Posterior cingulate gyrus (tissue), 11 donors: ENCODE data around the gene EML6.

Source experiments
- DNase-seq, 10 donors: peaks; one replicate each; pipeline versions ENCODE4 v3.0.0 to v3.0.0-alpha.2; 2020 to 2021; ENCODE audit warnings: mixed read lengths in 3 of 10
- intact Hi-C: fragments of 100-400 bp; cut with DNase I; formaldehyde crosslinking; loops from one replicate; pipeline ENCODE4 v1.15.1; 2023

EML6 gene

GRCh38 chr2:54952978-54953456, 229.6 kb downstream of the EML6 start:
- intact Hi-C loops, result no loop called here
- no peak for DNase-seq

GRCh38 chr2:54954158-54954557, 230.7 kb downstream of the EML6 start:
- DNase-seq, result no peak
- intact Hi-C loops, result no loop called here

DNA sequence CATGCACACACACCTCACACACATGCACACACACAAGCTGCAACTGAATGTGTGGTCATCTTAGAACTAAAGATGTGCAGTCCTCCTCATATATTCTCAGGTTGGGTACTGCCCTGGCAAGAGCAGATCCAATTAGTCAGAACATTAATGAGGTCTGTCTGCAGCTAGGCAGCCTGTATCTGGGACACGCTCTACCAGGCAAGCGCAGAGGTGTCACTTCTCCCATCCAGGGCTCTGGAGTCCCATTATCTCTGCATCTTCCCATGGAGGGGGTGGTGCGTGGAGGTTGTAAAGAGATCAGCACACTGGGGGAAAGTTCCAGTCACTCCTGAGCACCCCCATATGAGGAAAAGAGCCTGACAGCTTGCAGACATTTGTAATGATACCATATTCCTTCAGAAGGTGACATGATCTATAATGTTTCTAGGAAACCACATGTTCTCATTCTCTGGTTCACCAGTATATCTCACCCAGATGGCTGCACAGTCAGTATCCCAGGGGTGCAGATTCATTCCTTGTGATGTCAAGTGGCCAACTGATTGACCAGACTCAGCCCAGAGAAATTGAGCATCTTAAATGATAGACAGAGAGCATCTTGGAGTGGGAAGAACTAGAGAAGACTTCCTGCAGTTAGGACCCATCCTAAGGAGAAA, 231.4 kb downstream of the EML6 start:
- no peak for DNase-seq
- intact Hi-C loops, result no loop called here

DNA sequence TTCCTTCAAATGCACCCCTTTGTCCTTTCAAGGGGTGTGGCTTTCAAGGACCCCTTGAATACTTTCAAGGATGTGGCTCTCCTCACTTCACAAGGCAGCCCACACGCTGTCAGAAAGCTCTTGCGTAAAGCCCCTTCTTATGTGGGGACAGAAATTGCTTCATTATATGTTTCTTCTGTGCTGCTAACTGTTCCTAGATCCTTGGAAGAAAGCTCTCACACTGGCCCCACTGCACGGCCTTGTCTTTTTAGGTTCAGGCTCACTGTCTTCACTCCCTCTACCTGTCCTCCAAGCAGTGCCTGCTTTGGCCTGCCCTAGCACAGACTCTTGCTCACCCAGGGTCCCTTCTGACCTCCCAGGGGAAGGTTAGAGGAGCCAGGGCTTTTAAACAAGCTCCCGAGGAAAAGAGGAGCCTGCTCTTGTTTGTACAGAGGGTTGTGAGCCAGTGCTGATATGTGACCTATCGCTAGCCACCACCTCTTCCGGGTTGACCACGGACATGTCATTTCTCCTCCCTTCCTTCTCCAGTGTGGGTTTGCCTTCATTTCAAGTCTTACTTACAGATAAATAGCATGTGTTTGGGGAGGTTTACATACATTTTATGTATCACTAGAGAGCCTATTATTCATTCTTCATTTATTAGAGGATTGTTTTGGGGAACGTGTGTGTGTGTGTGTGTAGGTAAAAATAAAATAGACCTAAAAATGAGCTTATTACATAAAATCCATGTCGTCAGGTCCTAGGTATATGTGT, 232.1 kb downstream of the EML6 start:
- DNase-seq, result no peak

GRCh38 chr2:54956111-54956627, 232.7 kb downstream of the EML6 start:
- intact Hi-C loops, result no loop called here
- DNase-seq, result no peak

More for the DNA sequence above, 232.1 kb downstream of the EML6 start:
- intact Hi-C loops, result no loop called here

GRCh38 chr2:54957321-54957999, 234.0 kb downstream of the EML6 start:
- peak in 1 of 10 donors; percentile 59 for DNase-seq
- intact Hi-C loops, result no loop called here

DNA sequence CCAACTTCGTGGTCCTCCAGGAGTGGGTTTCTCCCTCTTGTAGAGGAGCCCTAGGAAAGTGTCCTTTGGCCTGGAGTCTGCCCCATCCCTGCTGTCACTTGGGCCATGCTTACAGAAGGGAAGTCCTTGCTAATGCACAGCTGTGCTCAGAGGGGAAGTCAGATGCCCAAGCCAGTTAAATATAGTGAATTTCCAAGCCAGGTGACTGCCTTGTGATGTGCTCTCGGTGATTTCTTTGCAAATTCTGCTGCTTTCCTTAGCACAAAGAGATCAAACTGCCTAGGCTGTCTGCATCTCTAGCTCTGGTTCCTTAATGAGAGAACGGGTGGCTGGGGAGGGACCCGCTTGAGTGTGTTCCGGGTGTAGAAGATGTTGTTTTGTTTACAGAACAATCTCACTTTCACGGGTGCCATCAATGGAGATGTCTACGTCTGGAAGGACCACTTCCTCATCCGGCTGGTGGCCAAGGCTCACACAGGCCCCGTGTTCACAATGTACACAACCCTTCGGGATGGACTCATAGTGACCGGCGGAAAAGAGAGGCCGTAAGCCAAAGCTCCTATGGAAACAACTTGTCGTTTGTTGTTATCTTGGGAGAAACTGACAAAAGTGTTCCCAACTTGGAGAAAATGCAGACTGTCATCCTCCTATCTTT, 235.4 kb downstream of the EML6 start:
- peak in 1 of 10 donors; percentile 69 for DNase-seq
- intact Hi-C loops, result no loop called here

DNA sequence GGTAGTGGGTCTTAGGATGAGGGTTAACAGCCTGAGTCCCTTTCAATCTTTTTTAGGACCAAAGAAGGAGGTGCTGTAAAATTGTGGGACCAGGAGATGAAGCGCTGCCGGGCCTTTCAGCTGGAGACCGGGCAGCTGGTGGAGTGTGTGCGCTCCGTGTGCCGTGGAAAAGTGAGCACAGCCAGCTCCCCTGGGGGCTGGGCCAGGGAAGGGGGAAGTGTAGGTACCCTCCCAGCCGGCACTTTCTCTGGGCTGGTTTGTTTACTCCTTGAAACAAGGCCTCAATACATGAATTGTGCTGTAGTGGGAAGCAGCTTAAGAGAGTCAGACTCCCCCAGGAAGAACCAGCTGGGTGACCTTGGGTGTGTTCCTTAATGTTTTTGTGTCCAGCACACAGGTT, 236.7 kb downstream of the EML6 start:
- intact Hi-C loops, result no loop called here
- DNase-seq, result no peak

DNA sequence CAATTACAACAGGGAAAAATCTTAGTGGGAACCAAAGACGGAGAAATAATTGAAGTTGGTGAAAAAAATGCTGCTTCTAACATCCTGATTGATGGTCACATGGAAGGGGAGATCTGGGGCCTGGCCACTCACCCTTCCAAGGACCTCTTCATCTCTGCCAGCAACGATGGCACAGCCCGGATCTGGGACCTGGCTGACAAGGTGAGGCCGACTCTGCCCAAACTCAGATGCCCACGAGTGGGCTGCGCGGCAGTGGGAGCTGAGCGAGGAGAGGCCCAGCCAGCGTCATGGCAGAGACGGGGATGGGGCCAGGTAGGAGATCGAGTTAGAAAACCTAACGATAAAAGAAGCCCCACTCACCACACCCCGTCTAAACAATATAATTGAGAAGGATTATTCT, 239.0 kb downstream of the EML6 start:
- intact Hi-C loops, result no loop called here
- DNase-seq, result peak in 1 of 10 donors; percentile 73

DNA sequence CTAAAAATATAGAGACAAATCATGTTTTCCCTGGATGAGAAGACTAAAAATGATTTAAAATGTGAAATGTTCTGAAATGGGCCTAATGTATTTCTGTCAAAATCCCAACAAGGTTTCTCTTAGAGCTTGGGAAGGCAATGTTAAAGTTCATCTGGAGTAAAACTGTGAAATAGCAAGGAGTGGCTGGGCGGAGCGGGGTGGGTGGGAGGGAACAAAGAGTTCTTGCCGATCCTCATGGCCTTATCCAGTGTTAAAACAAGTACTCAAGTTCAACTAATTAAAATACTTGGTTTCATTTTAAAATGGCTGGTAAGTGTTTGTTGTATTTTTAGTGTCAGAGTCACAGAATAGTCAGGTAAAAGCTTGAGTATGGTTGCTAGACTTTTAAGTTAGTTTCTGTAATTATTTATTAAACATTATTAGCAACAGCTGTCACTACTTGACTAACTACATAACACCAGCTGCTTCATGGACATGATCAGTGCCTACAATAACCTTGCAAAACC, 239.5 kb downstream of the EML6 start:
- DNase-seq, result no peak
- intact Hi-C loops, result no loop called here

GRCh38 chr2:54963476-54963875, 240.0 kb downstream of the EML6 start:
- intact Hi-C loops, result no loop called here
- DNase-seq, result no peak

DNA sequence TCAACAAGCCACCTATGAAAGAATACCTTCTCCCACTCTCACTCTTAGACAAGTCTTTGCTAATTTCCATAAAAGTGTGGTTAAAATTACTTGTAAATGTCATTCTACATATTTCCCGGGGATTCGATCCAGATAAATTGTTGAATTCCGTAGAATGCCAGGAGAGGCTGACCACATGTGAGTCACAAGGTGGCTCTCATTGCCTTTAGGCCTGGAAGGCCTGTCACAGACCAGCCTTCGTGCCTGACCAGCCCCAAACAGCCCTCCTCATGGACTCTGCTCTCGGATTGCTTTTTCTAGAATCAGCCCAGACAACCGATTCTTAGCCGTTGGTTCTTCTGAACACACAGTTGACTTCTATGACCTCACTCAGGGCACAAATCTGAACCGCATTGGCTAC, 240.8 kb downstream of the EML6 start:
- no peak for DNase-seq
- intact Hi-C loops, result no loop called here

- intact Hi-C loops, result no loop called here
- DNase-seq, result no peak
These were observed 241.4 kb downstream of the EML6 start for GRCh38 chr2:54964816-54965215.

- DNase-seq, result no peak
- intact Hi-C loops, result no loop called here
These were observed 242.0 kb downstream of the EML6 start for GRCh38 chr2:54965425-54965824.

DNA sequence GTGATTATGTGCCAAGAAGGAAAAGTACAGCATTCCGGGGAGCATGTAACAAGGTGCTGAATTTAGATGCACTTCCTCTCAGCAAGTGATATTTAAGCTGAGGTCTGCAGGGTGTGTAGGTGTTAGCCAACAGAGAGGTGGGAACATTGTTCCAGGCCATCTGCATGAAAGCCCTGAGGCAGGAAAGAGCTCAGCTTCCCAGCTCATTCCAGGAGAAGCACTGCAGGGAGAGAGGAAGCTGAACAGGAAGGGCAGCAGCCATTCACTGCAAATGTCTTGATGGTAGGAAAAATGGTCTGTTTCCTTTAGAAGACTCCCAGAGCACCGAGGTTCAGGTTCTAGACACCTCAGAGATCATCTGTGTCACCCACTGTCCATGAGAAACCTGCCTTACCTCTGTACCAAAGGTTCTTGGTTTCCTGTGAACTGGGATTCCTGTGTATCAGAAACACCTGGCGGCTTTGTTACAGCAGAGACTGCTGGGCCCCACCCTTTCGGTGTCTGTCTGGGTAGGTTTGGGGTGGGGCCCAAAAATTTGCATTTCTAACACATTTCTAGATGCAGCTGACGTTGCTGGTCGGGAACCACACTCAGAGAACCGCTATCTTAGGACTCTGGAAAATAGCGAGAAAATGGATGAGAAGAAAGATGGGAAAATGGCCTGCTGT, 242.8 kb downstream of the EML6 start:
- peak in 1 of 10 donors; percentile 78 for DNase-seq
- intact Hi-C loops, result no loop called here

GRCh38 chr2:54966837-54967236, 243.4 kb downstream of the EML6 start:
- intact Hi-C loops, result no loop called here
- no peak for DNase-seq

DNA sequence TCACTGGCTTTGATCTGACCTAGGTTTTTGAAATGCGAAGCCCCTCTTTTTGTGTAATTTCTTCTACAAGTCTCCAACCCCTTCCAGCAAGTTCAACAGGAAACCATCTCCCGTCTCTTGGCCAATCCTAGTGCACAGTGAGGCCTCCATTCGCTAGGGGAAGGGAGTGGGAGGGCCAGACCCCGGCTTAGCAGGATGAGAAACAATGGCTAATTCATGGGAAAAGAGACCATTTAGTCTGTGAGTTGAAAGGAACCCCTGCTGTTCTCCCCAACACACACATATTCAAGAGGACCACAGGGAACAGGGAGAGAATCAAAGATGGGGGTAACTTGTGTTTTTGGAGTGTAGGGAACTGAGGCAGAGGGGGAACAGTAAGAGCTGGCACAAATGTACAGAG, 243.8 kb downstream of the EML6 start:
- DNase-seq, result peak in 1 of 10 donors; percentile 86
- intact Hi-C loops, result no loop called here

- intact Hi-C loops, result no loop called here
- peak in 2 of 10 donors; percentile 46 to 75 for DNase-seq
These were observed 244.4 kb downstream of the EML6 start for GRCh38 chr2:54967759-54968365.

DNA sequence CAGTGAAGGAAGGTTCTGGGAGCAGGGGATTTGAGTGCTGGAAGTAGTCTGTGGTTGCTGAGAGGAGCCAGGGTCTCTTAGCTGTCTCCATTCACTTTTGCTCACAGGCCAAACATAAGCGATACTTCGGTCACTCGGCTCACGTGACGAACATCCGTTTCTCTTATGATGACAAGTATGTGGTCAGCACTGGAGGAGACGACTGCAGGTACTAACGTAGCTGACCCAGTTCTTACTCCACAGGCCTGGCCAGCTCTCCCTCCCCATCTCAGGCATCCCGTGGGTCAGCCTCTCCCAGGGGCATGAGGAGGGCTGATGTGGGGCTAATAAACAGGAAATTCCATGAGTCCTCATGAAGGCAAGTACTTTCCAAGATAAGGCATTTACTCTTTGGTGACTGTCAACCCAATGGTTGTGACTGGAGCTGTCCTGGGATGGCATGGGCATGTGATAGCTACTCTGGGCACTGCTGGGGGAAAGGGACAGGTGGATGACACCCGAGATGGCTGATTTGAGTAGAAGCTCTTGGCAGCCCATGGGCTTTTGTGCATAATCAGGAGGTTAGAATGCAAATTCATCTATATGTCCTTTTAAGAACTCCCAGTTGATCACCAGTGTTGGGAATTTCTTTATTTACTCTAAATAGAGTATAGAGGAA, 245.2 kb downstream of the EML6 start:
- intact Hi-C loops, result no loop called here
- DNase-seq, result peak in 1 of 10 donors; percentile 60
